Panc1 (cell line): Measurements from ENCODE around the gene IVD. TPM values are rescaled to one million over a fixed set of nuclear protein-coding genes. Genes with fewer than 3 reads are reported as not detected.

Experiments
- ATAC-seq: fragments of 200-7000 bp; cut with Tn5 transposase; 2 replicates; pipeline ENCODE4 v1.9.1; 2020; ENCODE audit warnings: mild to moderate bottlenecking, moderate library complexity
- BruUV-seq: library from RNA; stranded (reverse); fragments of 400-500 nt; replicated peaks from 2 replicates; lab custom pipeline; 2021; lab: Mats Ljungman, UMichigan
- CTCF ChIA-PET: fragments of 300-600 bp; sonication (Branson Sonifier 250); formaldehyde crosslinking; loops from one replicate; lab custom pipeline; 2022; ENCODE audit warnings: antibody characterized with exemption; lab: Charles Lee
- POLR2A ChIA-PET: fragments of 300-600 bp; sonication (Branson Sonifier 250); formaldehyde crosslinking; loops from one replicate; lab custom pipeline; 2022; ENCODE audit warnings: antibody characterized with exemption; lab: Charles Lee
- DNase-seq: peaks from one replicate; pipeline ENCODE4 v3.0.0-alpha.2; 2010; ENCODE audit warnings: low read depth, low spot score
- H3K27ac ChIP-seq: 2 replicates; pipeline ENCODE4 v1.5.1; 2011; ENCODE audit warnings: mild to moderate bottlenecking, low read length, inconsistent platforms
- H3K27me3 ChIP-seq: fragments of 200-500 bp; sonication (Bioruptor generic); 2 replicates; pipeline ENCODE4 v1.6.0; 2014; ENCODE audit warnings: low read length, inconsistent platforms; ENCODE audit not compliant: control insufficient read depth, insufficient read depth
- H3K36me3 ChIP-seq: fragments of 200-500 bp; sonication (Bioruptor generic); 2 replicates; pipeline ENCODE4 v1.5.1; 2014; ENCODE audit warnings: inconsistent platforms, mild to moderate bottlenecking, low read length, moderate library complexity; ENCODE audit not compliant: control insufficient read depth, insufficient read depth
- H3K4me1 ChIP-seq: 2 replicates; pipeline ENCODE4 v1.5.1; 2011; ENCODE audit warnings: inconsistent platforms, mild to moderate bottlenecking, low read length, moderate library complexity; ENCODE audit not compliant: control insufficient read depth, insufficient read depth
- H3K4me3 ChIP-seq, 2 experiments: 2 replicates each; pipeline ENCODE4 v1.5.1; 2011 to 2012; ENCODE audit warnings: low read depth in 2 of 2, low read length in 2 of 2, mild to moderate bottlenecking in 2 of 2, inconsistent platforms in 1 of 2, moderate library complexity in 1 of 2
- H3K9me3 ChIP-seq: fragments of 200-500 bp; sonication (Bioruptor generic); 2 replicates; pipeline ENCODE4 v1.5.1; 2014; ENCODE audit warnings: low read depth, mild to moderate bottlenecking, inconsistent platforms, low read length, moderate library complexity; ENCODE audit not compliant: control insufficient read depth, insufficient read depth
- POLR2AphosphoS5 ChIP-seq: IDR thresholded peaks from 2 replicates; pipeline ENCODE4 v1.6.1; 2012; ENCODE audit warnings: mild to moderate bottlenecking, low read depth, low read length, moderate library complexity
- SIN3A ChIP-seq: IDR thresholded peaks from 2 replicates; pipeline ENCODE4 v1.6.1; 2012; ENCODE audit warnings: low read depth, mild to moderate bottlenecking, low read length, moderate library complexity, borderline replicate concordance; ENCODE audit not compliant: insufficient read depth
- TCF7L2 ChIP-seq: IDR thresholded peaks from 2 replicates; pipeline ENCODE4 v1.6.1; 2011; ENCODE audit warnings: mild to moderate bottlenecking, low read depth, low read length, inconsistent platforms
- in situ Hi-C: cut with HindIII; loops from 2 replicates; pipeline ENCODE4 v1.10.0; 2016; ENCODE audit warnings: low sequenced_read_pairs, low pct_unique_long_range_greater_than_20kb
- intact Hi-C: fragments of 100-400 bp; cut with micrococcal nuclease; formaldehyde crosslinking; loops from one replicate; pipeline ENCODE4 v1.10.0; 2022; ENCODE audit not compliant: unreplicated experiment
- total RNA-seq: library from RNA; stranded (reverse); gene quantifications from one replicate; pipeline ENCODE4 v1.2.1, GENCODE V29; 2021; ENCODE audit not compliant: unreplicated experiment
- TF ChIP-seq, protein P1 (sequence below), 2 experiments: IDR thresholded peaks; 2 replicates each; pipeline ENCODE4 v1.6.1; 2011 to 2012; ENCODE audit warnings: low read depth in 2 of 2, control low read depth in 1 of 2, low read length in 1 of 2, mild to moderate bottlenecking in 1 of 2, moderate library complexity in 1 of 2; ENCODE audit not compliant: insufficient read depth in 1 of 2
- TF ChIP-seq, protein P2 (sequence below): fragments of 450-650 bp; IDR thresholded peaks from 2 replicates; pipeline ENCODE4 v1.5.1; 2017; ENCODE audit warnings: mild to moderate bottlenecking

Gene IVD
- total RNA-seq, 1 experiment from 2014 or later = 74.6 TPM

- intact Hi-C loops (no loop called here), in situ Hi-C loops (no loop called here)
- no peak for DNase-seq
- Histone ChIP-seq H3K36me3 (no peaks in the 10 kb centered on the region), H3K27ac (no peak overlapping the region), H3K27me3 (no peaks in the 10 kb centered on the region), H3K4me3 (no peak overlapping the region), H3K4me1 (no peaks in the 10 kb centered on the region), H3K9me3 (no peaks in the 10 kb centered on the region)
- no peak for TF ChIP-seq SIN3A
- TF ChIP-seq, protein P1, sequence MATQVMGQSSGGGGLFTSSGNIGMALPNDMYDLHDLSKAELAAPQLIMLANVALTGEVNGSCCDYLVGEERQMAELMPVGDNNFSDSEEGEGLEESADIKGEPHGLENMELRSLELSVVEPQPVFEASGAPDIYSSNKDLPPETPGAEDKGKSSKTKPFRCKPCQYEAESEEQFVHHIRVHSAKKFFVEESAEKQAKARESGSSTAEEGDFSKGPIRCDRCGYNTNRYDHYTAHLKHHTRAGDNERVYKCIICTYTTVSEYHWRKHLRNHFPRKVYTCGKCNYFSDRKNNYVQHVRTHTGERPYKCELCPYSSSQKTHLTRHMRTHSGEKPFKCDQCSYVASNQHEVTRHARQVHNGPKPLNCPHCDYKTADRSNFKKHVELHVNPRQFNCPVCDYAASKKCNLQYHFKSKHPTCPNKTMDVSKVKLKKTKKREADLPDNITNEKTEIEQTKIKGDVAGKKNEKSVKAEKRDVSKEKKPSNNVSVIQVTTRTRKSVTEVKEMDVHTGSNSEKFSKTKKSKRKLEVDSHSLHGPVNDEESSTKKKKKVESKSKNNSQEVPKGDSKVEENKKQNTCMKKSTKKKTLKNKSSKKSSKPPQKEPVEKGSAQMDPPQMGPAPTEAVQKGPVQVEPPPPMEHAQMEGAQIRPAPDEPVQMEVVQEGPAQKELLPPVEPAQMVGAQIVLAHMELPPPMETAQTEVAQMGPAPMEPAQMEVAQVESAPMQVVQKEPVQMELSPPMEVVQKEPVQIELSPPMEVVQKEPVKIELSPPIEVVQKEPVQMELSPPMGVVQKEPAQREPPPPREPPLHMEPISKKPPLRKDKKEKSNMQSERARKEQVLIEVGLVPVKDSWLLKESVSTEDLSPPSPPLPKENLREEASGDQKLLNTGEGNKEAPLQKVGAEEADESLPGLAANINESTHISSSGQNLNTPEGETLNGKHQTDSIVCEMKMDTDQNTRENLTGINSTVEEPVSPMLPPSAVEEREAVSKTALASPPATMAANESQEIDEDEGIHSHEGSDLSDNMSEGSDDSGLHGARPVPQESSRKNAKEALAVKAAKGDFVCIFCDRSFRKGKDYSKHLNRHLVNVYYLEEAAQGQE (IDR thresholded peaks at IDR 0.05; ENCODE audit: insufficient read depth in 1 of 2, low read depth in 2 of 2, low read length in 1 of 2) = no peak
- TF ChIP-seq TCF7L2 = no peak
- ChIA-PET CTCF (no interaction called here), POLR2A (no interaction called here)
- BruUV-seq = no TSS peak
- no peak for ATAC-seq
Measured at GRCh38 chr15:40428185-40428584, 22.6 kb downstream of the IVD start.

GRCh38 chr15:40429068-40429710, 23.6 kb downstream of the IVD start:
- Histone ChIP-seq H3K4me3 (no peak overlapping the region), H3K27ac (no peak overlapping the region), H3K4me1 (no peaks in the 10 kb centered on the region), H3K36me3 (no peaks in the 10 kb centered on the region), H3K9me3 (no peaks in the 10 kb centered on the region), H3K27me3 (no peaks in the 10 kb centered on the region)
- no TSS peak for BruUV-seq
- in situ Hi-C loops = no loop called here
- ChIA-PET POLR2A (no interaction called here), CTCF (no interaction called here)
- no peak for TF ChIP-seq TCF7L2
- TF ChIP-seq, protein P1 (IDR thresholded peaks at IDR 0.05; ENCODE audit: insufficient read depth in 1 of 2, low read depth in 2 of 2, low read length in 1 of 2) = no peak
- DNase-seq = no peak
- intact Hi-C loops = no loop called here
- ATAC-seq = no peak

- H3K9me3 ChIP-seq = no peaks in the 10 kb centered on the region
- intact Hi-C loops = no loop called here
- no peaks in the 10 kb centered on the region for H3K36me3 ChIP-seq
- in situ Hi-C loops = no loop called here
- TF ChIP-seq, protein P1 (IDR thresholded peaks at IDR 0.05; ENCODE audit: insufficient read depth in 1 of 2, low read depth in 2 of 2, low read length in 1 of 2) = no peak
- TF ChIP-seq TCF7L2 (no peak), SIN3A (no peak), POLR2AphosphoS5 (no peak)
- TF ChIP-seq, protein P2, sequence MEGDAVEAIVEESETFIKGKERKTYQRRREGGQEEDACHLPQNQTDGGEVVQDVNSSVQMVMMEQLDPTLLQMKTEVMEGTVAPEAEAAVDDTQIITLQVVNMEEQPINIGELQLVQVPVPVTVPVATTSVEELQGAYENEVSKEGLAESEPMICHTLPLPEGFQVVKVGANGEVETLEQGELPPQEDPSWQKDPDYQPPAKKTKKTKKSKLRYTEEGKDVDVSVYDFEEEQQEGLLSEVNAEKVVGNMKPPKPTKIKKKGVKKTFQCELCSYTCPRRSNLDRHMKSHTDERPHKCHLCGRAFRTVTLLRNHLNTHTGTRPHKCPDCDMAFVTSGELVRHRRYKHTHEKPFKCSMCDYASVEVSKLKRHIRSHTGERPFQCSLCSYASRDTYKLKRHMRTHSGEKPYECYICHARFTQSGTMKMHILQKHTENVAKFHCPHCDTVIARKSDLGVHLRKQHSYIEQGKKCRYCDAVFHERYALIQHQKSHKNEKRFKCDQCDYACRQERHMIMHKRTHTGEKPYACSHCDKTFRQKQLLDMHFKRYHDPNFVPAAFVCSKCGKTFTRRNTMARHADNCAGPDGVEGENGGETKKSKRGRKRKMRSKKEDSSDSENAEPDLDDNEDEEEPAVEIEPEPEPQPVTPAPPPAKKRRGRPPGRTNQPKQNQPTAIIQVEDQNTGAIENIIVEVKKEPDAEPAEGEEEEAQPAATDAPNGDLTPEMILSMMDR = no peak
- H3K4me1 ChIP-seq = no peaks in the 10 kb centered on the region
- no peaks in the 10 kb centered on the region for H3K27me3 ChIP-seq
- no peak overlapping the region for H3K27ac ChIP-seq
- DNase-seq (no peak), ATAC-seq (peak; percentile 47)
- no peak overlapping the region for H3K4me3 ChIP-seq
- POLR2A ChIA-PET = interaction anchor here (0.7 kb wide), 1 partner anchor 109 kb away, joined by 7 read pairs; no protein-coding TSS in a partner anchor
- CTCF ChIA-PET = no interaction called here
- no TSS peak for BruUV-seq
Measured at GRCh38 chr15:40430271-40430805, 24.7 kb downstream of the IVD start.
